NCI-H1436 treated with DMSO at 0.1 percent for 48 hours (cell line): ENCODE measurements around the gene TGM6.

Experiments used
- DNase-seq: peaks from one replicate; lab custom pipeline; 2025; lab: John Stamatoyannopoulos, UW

Gene TGM6

GRCh38 chr20:2380601-2381000 lies at the start of gene TGM6:
Gene TGM6, plus strand, starts transcription at chr20:2380901. Its CDS starts 68 bp downstream, at chr20:2380969.
- no peak for DNase-seq

DNA sequence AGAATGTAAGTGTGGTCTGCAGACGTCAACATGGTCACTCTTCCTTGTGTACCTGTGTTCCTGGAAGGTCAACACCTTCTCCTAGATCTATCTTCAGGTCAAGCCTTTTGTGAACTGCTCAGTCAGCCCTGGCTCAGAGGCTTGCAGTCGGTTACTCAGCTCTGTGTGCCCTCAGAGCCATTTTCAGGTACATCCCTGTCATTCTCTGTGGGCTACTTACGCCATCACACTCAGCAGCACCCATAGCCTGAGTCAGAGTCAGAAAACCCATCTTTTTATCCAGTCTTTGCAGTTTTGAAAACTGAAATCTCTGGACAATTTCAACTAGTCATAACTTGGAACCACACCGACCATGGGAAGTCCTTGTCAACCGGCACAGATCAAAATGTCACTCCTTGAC lies 49.6 kb upstream of the TGM6 start:
- DNase-seq: no peak

GRCh38 chr20:2331901-2332565 lies 48.7 kb upstream of the TGM6 start:
- DNase-seq: no peak

DNA sequence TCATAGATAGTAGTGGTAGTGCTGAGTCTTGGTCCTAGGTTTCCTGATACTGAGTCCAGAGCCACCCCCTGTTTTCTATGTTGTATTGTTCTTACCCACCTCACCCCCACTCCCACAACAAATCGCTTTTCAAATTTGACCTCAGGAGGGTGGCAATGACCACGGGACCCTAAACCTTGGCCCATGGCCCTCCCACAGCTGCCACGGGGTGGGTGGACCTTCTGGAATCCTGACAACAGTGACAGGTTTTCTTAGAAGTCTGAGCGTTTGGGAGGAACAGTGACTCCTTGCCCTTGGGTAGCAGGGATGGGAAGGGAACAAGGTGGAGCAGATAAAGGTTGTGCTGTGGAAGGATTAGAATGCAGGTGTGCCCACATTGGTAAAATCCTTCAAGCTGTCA lies 48.0 kb upstream of the TGM6 start:
- DNase-seq: no peak

DNA sequence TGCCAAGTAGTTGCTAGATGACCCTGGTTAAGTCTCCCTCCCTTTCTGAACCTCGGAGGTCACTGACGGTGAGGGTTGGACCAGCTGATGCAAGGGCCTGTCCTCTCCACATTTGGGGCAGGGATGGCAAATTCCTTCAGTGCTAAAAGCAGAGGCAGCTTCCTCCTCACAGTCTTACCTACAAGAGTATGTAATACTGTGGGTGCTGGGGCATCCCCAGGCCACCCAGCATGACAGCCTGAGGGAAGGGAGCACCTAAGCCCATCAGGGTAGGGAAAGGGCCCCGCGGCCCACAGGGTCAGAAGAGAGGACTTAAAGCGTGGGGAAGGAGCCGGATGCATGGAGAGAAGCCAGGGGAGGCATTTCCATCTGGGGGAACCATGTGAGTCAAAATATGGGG lies 46.9 kb upstream of the TGM6 start:
- DNase-seq: no peak

DNA sequence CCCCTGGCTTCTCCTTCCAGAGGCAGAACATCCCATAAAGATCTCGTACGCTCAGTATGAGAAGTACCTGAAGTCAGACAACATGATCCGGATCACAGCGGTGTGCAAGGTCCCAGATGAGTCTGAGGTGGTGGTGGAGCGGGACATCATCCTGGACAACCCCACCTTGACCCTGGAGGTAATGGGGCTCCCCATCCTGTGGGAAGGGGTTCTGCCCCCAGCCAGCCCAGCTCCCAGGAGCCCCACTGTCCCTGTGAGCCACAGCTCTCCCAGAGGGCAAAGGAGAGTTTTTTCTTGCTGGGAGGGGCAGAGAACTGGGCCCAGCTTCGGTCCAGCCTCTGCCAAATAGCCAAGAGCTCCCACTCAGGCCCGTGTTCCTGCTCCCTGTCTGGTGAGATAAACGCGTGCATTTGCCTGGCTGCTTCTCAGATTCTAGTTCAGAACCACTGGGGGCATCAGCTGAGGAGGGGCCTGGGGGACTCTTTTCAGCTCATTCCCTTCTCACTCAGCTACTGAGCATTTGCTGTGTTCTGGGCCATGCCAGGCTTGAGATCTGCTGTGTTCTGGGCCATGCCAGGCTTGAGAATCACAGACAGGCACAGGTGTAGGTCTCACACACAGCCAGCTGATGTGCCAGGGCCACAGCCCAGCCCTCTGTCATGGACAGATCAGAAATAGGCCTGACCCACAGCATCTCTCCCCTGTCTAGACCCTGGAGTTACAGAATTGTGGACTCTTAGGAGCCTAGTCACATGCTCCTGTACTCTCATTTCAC lies 45.4 kb upstream of the TGM6 start:
- no peak for DNase-seq

DNA sequence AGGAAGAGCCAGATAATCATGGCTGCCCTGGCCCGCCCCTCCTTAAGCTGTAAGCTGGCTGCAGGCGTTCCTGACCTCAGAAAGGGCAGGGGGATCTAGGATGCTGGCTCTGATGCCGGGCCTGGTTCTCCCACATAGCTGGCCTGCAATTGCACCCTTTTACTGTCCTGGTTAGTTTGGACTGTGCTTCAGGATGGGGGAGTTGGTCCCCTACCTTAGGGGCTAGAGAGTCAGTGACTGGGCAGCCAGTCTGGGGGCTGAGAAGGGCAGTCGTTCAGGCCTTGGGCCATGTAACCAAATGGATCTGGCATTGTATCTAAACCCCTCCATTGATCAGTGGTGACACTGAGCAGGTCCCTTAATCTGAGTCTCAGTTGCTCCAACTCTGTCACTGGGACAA lies 44.2 kb upstream of the TGM6 start:
- DNase-seq: no peak

GRCh38 chr20:2337142-2337541 lies 43.6 kb upstream of the TGM6 start:
- no peak for DNase-seq

DNA sequence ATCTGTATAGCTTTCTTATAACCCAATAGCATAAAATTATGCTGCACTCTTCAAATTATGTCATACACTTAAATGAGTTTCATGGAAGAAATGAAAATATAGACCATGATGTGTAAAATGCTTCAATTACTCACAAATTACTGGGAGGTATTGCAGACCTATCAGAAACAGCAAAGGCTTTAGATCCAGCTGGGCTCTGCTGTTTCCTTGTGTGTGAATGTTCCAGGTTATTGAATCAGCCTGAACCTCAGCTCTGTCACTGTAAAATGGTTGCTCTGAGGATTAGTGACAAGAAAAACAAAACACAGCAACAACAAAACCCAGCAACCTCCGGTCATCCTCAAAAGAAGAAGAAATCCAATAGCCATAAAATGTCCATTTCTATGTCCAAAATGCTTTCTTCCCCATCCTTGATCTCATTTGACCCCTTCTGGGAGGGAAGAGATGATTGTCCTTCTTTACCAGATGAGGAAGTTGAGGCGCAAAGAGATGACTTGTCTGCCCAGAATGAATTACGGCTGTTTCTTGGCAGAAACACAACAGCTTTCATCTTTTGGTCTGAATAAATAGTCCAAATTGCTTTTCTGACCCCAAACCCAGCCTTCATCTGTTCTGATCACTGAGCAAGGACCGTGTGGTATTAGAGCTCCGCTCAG lies 42.2 kb upstream of the TGM6 start:
- DNase-seq: no peak

- DNase-seq: no peak
Measured at GRCh38 chr20:2340136-2340535, 40.6 kb upstream of the TGM6 start.

DNA sequence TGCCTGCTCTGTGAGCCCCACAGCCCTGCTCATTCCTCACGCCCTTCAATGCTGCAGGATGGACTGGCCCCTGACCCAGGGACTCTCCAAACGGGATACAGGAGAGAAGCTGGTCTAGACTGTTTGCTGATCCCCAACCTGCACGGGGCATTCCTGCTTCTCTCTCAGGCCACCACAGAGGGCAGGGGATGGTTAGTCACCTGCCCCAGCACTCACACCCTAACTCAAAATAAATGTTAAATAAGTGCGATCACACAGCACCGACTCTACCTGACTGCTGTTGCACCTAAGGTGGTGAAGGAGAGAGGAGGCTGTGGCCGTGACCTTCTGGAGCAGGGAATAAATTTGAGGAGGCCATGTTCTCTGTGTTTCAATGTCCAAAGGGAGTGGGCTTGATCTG lies 39.9 kb upstream of the TGM6 start:
- DNase-seq: no peak

GRCh38 chr20:2341336-2341735 lies 39.4 kb upstream of the TGM6 start:
- no peak for DNase-seq

- DNase-seq: no peak
Measured at GRCh38 chr20:2342243-2342642, 38.5 kb upstream of the TGM6 start.

- DNase-seq: no peak
Measured at GRCh38 chr20:2346188-2346587, 34.5 kb upstream of the TGM6 start.

DNA sequence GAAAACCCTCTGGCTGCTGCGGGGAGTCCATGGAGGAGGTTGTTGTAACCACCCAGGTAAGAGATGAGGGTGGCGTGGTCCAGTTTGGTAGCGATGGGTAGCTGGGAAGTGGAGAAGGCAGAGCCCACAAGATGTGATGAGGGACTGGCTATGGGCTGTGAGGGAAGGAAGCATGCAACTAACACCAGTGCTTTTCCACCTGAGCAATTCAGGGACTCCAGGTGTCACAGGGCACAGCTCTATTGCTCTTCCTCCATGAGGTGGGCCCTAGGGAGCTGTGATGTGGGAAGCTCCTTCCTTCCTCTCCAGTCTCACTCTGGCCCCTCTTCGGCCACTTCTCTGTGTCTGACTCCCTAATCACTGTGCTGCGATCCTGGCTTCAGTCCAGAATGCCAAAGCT lies 32.4 kb upstream of the TGM6 start:
- no peak for DNase-seq

- no peak for DNase-seq
Measured at GRCh38 chr20:2349801-2350200, 30.9 kb upstream of the TGM6 start.

DNA sequence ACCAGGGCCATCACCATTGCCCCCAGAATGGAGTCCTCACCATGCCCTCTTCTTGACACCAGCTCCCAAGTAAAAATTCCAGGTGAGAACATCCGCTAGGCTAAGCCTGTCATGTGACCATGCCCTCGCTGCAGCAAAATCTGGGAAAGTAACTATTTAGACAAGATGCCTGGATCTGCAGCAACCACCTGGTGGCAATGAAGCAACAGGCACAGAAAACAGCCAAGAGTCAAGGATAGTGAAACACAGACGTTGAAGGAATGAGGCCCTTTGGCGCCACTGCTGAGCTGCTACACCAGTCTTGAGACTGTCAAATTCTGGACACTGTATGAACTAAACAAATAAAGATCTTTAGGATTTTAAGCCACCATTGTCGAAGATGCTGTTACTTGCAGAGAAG lies 30.1 kb upstream of the TGM6 start:
- no peak for DNase-seq

GRCh38 chr20:2353231-2353630 lies 27.5 kb upstream of the TGM6 start:
- DNase-seq: no peak

GRCh38 chr20:2357114-2357513 lies 23.6 kb upstream of the TGM6 start:
- no peak for DNase-seq

GRCh38 chr20:2358006-2358405 lies 22.7 kb upstream of the TGM6 start:
- DNase-seq: no peak

GRCh38 chr20:2361035-2361593 lies 19.6 kb upstream of the TGM6 start:
- no peak for DNase-seq

- no peak for DNase-seq
Measured at GRCh38 chr20:2363187-2363586, 17.5 kb upstream of the TGM6 start.

- DNase-seq: no peak
Measured at GRCh38 chr20:2363587-2363986, 17.1 kb upstream of the TGM6 start.
